BJ (cell line): ENCODE results near the gene ELAPOR2. TPM values are rescaled to one million over a fixed set of nuclear protein-coding genes. Genes with fewer than 3 reads are reported as not detected.
A peak's percentile ranks its signal among the peaks of the same experiment; 100 is the strongest.

Experiments used
- CTCF ChIA-PET: fragments of 350-600 bp; formaldehyde crosslinking; extraction: SDS; loops from one replicate; lab custom pipeline; 2021; ENCODE audit warnings: antibody characterized with exemption, inconsistent platforms; lab: Yijun Ruan, JAX
- POLR2A ChIA-PET: fragments of 300-600 bp; sonication (Branson Sonifier 250); formaldehyde crosslinking; extraction: SDS; loops from one replicate; lab custom pipeline; 2021; ENCODE audit warnings: antibody characterized with exemption; lab: Charles Lee
- DNase-seq: peaks from one replicate; pipeline ENCODE4 v3.0.0-alpha.2; 2011; ENCODE audit warnings: low read depth
- H3K27me3 ChIP-seq: 2 replicates; pipeline ENCODE4 v1.6.0; 2011; ENCODE audit warnings: low read length; ENCODE audit not compliant: control insufficient read depth, insufficient read depth
- H3K36me3 ChIP-seq: 2 replicates; pipeline ENCODE4 v1.5.1; 2011; ENCODE audit warnings: low read length; ENCODE audit not compliant: control insufficient read depth, insufficient read depth
- H3K4me3 ChIP-seq: 2 replicates; pipeline ENCODE4 v1.5.1; 2011; ENCODE audit warnings: low read depth, mild to moderate bottlenecking, control low read depth, low read length
- polyA plus RNA-seq: library from polyadenylated mRNA; depleted of rRNA; stranded (reverse); fragments of >200 nt; gene quantifications from 2 replicates; pipeline ENCODE4 v1.2.3, GENCODE V29; 2011
- TF ChIP-seq, protein P1 (sequence below): IDR thresholded peaks from 2 replicates; pipeline ENCODE4 v1.5.1; 2011; ENCODE audit warnings: low read depth, mild to moderate bottlenecking, control low read depth, inconsistent platforms, low read length, moderate library complexity; ENCODE audit not compliant: insufficient read depth

Gene ELAPOR2
- polyA plus RNA-seq, 1 experiment = 1.4 TPM

DNA sequence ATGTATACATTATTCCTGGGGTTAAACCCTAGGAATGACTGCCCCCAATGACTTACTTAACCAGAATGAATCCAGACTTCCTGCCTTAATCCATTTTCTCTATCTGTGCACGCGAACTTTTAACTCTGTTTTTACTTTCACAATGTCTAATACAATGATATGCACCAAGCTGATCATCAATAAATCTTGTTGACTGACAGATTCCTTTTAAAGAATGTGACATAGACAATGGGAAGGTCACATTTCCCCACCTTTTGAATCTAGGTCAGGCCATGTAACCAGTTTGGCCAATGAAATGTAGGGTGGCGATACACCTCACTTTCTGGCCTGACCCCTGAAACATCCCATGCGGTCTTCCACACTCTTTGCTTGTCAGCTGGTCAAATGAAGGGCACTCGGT, 23.2 kb upstream of the ELAPOR2 start:
- POLR2A ChIA-PET = no interaction called here
- Histone ChIP-seq H3K27me3 (no peaks in the 10 kb centered on the region), H3K4me3 (no peak overlapping the region), H3K36me3 (no peaks in the 10 kb centered on the region)
- TF ChIP-seq, protein P1, sequence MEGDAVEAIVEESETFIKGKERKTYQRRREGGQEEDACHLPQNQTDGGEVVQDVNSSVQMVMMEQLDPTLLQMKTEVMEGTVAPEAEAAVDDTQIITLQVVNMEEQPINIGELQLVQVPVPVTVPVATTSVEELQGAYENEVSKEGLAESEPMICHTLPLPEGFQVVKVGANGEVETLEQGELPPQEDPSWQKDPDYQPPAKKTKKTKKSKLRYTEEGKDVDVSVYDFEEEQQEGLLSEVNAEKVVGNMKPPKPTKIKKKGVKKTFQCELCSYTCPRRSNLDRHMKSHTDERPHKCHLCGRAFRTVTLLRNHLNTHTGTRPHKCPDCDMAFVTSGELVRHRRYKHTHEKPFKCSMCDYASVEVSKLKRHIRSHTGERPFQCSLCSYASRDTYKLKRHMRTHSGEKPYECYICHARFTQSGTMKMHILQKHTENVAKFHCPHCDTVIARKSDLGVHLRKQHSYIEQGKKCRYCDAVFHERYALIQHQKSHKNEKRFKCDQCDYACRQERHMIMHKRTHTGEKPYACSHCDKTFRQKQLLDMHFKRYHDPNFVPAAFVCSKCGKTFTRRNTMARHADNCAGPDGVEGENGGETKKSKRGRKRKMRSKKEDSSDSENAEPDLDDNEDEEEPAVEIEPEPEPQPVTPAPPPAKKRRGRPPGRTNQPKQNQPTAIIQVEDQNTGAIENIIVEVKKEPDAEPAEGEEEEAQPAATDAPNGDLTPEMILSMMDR = no peak
- no peak for DNase-seq
- CTCF ChIA-PET = no interaction called here

DNA sequence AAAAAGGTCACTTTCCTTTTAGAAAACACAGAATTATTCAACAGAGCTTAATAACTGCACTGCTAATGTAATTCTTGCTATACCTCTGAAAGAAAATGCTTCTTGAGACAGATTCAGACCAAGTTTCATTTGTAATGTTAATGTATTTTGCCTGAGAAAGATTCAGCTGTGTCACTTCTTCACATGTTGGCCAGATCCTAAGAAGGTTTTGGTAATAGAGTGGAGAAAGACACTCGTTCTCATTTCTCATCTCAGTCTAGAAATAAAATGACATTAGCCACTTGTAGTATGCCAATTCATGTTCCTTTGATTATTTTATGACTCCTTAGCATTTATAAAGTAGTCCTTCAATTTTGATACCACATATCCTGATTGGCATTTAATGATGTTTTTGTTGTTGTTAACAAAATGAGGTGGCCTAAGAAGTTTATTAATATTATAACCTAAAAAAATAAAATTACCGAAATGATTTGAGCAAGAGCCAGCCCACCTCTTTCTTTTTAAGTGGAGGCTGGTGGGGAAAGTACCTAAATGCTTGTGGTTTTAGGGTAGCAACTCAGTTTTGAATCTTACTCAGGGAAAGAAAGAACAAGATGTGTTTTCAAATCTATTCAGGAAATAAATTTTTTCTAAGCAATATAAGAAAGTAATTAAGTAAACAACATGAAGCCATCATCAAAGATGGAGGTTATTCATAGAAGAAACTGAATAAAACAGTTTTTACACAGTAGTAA, 16.4 kb upstream of the ELAPOR2 start:
- ChIA-PET POLR2A (no interaction called here), CTCF (no interaction called here)
- H3K27me3 ChIP-seq = no peaks in the 10 kb centered on the region
- TF ChIP-seq, protein P1 = no peak
- no peaks in the 10 kb centered on the region for H3K36me3 ChIP-seq
- no peak for DNase-seq
- no peak overlapping the region for H3K4me3 ChIP-seq

DNA sequence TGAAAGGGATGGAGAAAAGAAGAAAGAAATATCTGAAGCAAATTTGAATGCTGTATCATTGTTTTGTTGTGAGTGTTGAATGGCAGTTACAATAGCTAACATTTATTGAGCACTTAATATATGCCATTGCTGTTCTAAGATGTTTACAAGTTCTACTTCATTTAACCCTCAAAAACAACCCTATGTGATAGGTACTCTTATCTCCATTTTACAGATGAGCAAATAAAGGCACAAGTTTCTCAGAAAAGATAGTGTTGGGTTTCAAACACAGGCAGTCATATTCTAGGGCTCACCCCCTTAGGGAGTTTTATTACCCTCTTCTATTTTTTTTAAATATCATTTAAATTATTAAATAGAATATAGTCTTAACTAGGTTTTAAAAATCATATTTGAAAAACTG, 8.3 kb upstream of the ELAPOR2 start:
- TF ChIP-seq, protein P1 = no peak
- Histone ChIP-seq H3K27me3 (no peaks in the 10 kb centered on the region), H3K36me3 (no peaks in the 10 kb centered on the region), H3K4me3 (no peak overlapping the region)
- ChIA-PET CTCF (no interaction called here), POLR2A (no interaction called here)
- DNase-seq = no peak

DNA sequence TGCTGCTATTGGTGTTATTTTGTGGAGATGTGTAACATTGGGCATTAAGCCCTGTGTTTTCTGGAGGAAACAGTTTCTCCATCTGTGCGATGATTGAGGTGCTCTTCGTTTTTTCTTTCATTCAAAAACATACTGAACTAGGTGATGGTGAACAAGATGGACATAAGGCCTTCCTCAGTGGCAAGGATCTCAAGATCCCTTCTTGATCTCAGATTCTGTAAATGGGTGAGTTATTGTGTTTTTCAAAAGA, 759 bp upstream of the ELAPOR2 start:
- Histone ChIP-seq H3K4me3 (no peak overlapping the region), H3K36me3 (no peaks in the 10 kb centered on the region), H3K27me3 (peaks cover 3% of the 10 kb centered on the region; the same call in 1 of the 2 replicates)
- TF ChIP-seq, protein P1 = no peak
- no peak for DNase-seq
- ChIA-PET POLR2A (no interaction called here), CTCF (no interaction called here)

DNA sequence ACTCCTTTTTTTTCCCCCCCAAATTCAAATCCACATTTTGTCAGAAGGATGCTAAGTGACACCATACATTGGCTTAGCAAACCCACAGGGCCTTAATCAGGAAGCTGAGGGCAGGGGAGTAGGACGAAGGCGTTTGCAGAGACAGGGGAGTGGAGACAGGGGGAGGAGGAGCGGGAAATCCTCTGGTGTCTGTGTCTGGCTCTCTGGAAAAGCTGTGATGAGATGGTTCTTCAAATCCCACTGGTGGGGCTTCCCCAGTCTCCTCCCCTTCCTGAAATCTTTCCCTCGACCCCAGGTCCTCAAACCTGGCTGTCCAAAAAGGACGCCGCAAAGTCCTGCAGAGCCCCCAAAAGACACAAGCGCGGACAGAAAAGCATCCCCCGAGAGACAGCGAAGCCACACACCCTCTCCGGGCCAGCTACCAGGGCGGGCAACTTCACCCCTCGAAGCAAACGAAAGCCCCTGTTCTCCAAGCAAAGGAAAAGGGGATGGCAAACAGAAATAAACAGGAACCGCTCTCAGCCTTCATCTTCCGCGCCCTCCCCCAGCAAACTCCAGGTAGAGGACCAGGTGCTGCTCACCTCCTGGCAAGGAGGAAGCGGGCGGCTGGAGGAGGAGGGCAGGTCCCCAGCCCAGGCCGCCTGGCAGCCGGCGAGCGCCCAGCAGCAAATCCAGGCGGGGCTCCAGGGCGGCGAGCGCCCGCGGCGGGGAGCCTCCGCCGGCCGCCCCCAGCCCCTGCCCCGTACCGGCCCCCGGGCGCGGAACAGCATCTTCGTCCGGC, 520 bp downstream of the ELAPOR2 start:
- Histone ChIP-seq H3K27me3 (peaks cover 3% of the 10 kb centered on the region; the same call in 1 of the 2 replicates), H3K4me3 (peak overlapping the region; percentile 42), H3K36me3 (no peaks in the 10 kb centered on the region)
- TF ChIP-seq, protein P1 = no peak
- no peak for DNase-seq
- ChIA-PET POLR2A (no interaction called here), CTCF (interaction anchor here (0.9 kb wide), 1 partner anchor 131 kb away, joined by 3 read pairs; no protein-coding TSS in a partner anchor)
